AG04450 (cell line): ENCODE data around the gene STAT3. TPM values are rescaled to one million over a fixed set of nuclear protein-coding genes. Genes with fewer than 3 reads are reported as not detected.
"Not testable (repeated sequence)": the region's sequence is repeated elsewhere in the genome, so short reads cannot be mapped to it uniquely, and the experiment has no call there.

ENCODE experiments used
- CTCF ChIA-PET: fragments of 300-600, 350-600 bp; formaldehyde crosslinking; extraction: SDS; loops from one replicate; lab custom pipeline; 2022; ENCODE audit warnings: antibody characterized with exemption, inconsistent platforms; lab: Charles Lee
- POLR2A ChIA-PET: fragments of 350-600 bp; formaldehyde crosslinking; extraction: SDS; loops from one replicate; lab custom pipeline; 2021; ENCODE audit warnings: antibody characterized with exemption, inconsistent platforms; lab: Yijun Ruan, JAX
- DNase-seq: peaks from one replicate; pipeline ENCODE4 v3.0.0-alpha.2; 2011; ENCODE audit warnings: low read depth, low spot score
- H3K27ac ChIP-seq: one replicate; pipeline ENCODE4 v1.5.1; 2012; ENCODE audit warnings: low read depth, low read length, control low read depth
- H3K27me3 ChIP-seq: one replicate; pipeline ENCODE4 v1.6.0; 2012; ENCODE audit warnings: low read length; ENCODE audit not compliant: control insufficient read depth, insufficient read depth
- H3K4me3 ChIP-seq: 2 replicates; pipeline ENCODE4 v1.5.1; 2011; ENCODE audit warnings: mild to moderate bottlenecking, low read depth, low read length, control low read depth
- H3K9me3 ChIP-seq: 2 replicates; pipeline ENCODE4 v1.5.1; 2012; ENCODE audit warnings: low read length; ENCODE audit not compliant: control insufficient read depth, insufficient read depth
- CTCF ChIP-seq: IDR thresholded peaks from 2 replicates; pipeline ENCODE4 v1.5.1; 2011; ENCODE audit warnings: low read depth, low read length, control low read depth, inconsistent platforms
- polyA plus RNA-seq: library from polyadenylated mRNA; depleted of rRNA; stranded (reverse); fragments of >200 nt; gene quantifications from 2 replicates; pipeline ENCODE4 v1.2.3, GENCODE V29; 2011

The STAT3 gene
- polyA plus RNA-seq, 1 experiment, result 77.1 TPM

DNA sequence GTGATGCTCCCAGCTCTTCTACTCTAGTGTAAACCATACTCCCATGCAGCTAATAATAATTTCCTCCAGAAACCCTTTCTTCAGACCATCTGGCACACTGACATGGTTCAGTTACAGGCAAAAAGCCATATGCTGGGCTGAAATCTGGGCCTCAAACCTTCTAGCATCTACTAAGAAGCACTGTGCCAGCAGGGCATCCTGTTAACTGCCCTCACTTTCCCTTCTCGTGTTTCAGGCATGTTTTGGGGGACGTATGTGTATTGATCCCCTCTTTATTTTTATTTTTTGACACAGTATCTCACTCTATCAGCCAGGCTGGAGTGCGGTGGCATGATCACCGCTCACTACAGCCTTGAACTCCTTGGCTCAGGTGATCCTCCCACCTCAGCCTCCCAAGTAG, 66.7 kb downstream of the STAT3 start:
- no peak for DNase-seq
- ChIA-PET POLR2A (interaction anchor here (0.7 to 1.0 kb wide), 2 partner anchors 67 to 206 kb away, joined by 7 to 10 read pairs; partner anchors contain the start of gene STAT3), CTCF (interaction anchor here (0.6 to 3.3 kb wide), 11 partner anchors 9 to 1445 kb away, joined by 3 to 15 read pairs (median 6); no protein-coding TSS in a partner anchor)
- TF ChIP-seq CTCF, result no peak
- Histone ChIP-seq H3K27me3 (no peaks in the 10 kb centered on the region), H3K27ac (no peak overlapping the region), H3K4me3 (no peak overlapping the region), H3K9me3 (no peaks in the 10 kb centered on the region)

DNA sequence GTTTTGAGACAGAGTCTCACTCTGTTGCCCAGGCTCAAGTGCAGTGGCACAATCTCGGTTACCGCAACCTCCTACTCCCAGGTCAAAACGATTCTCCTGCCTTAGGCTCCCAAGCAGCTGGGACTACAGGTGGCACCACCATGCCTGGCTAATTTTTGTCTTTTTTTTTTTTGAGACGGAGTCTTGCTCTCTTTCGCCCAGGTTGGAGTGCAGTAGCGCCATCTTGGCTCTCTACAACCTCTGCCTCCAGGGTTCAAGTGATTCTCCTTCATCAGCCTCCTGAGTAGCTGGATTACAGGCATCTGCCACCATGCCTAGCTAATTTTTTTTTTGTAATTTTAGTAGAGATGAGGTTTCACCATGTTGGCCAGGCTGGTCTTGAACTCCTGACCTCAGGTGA, 70.3 kb downstream of the STAT3 start:
- H3K4me3 ChIP-seq, H3K9me3 ChIP-seq, DNase-seq, H3K27ac ChIP-seq, H3K27me3 ChIP-seq, POLR2A ChIA-PET: not testable (repeated sequence)
- CTCF ChIA-PET, result interaction anchor here (0.7 to 0.9 kb wide), 2 partner anchors 96 to 104 kb away, joined by 3 read pairs; no protein-coding TSS in a partner anchor

- Histone ChIP-seq H3K27me3 (no peaks in the 10 kb centered on the region), H3K9me3 (no peaks in the 10 kb centered on the region), H3K4me3 (no peak overlapping the region), H3K27ac (no peak overlapping the region)
- no peak for DNase-seq
- no peak for TF ChIP-seq CTCF
- POLR2A ChIA-PET, result interaction anchor here (0.7 kb wide), 1 partner anchor 363 kb away, joined by 3 read pairs; no protein-coding TSS in a partner anchor
- CTCF ChIA-PET, result no interaction called here
These were observed 70.9 kb downstream of the STAT3 start for GRCh38 chr17:42317266-42317845.

GRCh38 chr17:42316755-42317154, 71.5 kb downstream of the STAT3 start:
- POLR2A ChIA-PET, result interaction anchor here (0.7 kb wide), 1 partner anchor 362 kb away, joined by 3 read pairs; no protein-coding TSS in a partner anchor
- TF ChIP-seq CTCF, result no peak
- CTCF ChIA-PET, result no interaction called here
- DNase-seq, result no peak
- Histone ChIP-seq H3K27ac (no peak overlapping the region), H3K27me3 (no peaks in the 10 kb centered on the region), H3K9me3 (no peaks in the 10 kb centered on the region), H3K4me3 (no peak overlapping the region)

DNA sequence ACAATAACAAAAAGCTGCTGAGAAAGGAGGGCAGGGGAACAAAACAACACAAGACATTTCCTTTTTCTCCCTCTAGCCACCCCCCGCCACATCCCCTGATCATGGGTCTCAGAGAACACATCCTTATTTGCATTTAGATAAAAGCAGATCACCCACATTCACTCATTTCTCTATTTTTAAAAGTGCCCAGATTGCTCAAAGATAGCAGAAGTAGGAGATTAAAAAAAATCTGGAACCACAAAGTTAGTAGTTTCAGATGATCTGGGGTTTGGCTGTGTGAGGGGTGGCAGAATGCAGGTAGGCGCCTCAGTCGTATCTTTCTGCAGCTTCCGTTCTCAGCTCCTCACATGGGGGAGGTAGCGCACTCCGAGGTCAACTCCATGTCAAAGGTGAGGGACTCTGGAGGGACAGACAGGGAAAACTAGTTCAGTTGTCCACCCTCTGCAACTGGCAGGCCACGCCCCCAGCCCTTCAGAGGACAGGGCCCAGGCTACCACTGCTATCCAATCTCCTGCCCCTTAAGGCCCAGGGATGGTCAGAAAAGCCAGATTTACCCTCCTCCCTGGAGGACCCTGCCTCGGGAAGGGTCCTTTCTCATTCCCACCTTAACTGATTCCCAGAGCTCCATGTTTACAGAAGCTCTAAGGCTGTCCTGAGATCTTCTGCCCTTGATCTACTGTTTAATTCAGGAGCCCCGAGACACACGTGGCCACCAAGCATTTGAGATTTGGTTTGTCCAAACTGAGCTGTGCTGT, 72.7 kb downstream of the STAT3 start:
- CTCF ChIA-PET, result interaction anchor here (0.6 kb wide), 1 partner anchor 93 kb away, joined by 3 read pairs; no protein-coding TSS in a partner anchor
- TF ChIP-seq CTCF, result no peak

More for the DNA sequence above, 72.7 kb downstream of the STAT3 start:
- no peak for DNase-seq
- POLR2A ChIA-PET, result no interaction called here
- Histone ChIP-seq H3K27ac (no peak overlapping the region), H3K4me3 (no peak overlapping the region), H3K9me3 (no peaks in the 10 kb centered on the region), H3K27me3 (no peaks in the 10 kb centered on the region)
